ENCODE results near the gene UBAC2. TPM values are rescaled to one million over a fixed set of nuclear protein-coding genes. Genes with fewer than 3 reads are reported as not detected.

The UBAC2 gene
- total RNA-seq, 1 experiment from 2014 or later: 41.0 TPM

DNA sequence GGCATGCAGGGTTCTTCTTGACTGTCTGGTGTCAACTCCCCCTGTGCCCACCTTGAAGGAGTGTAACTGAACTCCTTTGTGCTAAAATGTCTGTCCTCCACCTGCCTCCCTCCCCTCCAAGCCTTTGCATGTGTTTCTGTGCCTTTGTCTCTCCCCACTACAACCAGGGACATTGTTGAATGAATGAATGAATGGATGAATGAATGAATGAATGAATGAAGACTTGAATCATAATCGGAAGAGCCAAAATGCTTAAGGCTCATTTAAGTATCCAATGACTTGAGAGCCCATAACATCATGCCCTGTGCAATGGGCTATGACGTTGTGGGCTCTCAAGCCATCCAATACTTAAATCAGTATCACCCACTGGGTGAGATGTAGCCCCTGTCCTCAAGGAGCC is 115.6 kb downstream of the UBAC2 start:
- CTCF ChIA-PET: no interaction called here
- H3K27ac Mint-ChIP-seq (ENCODE audit: unreplicated experiment): no peak overlapping the region
- no peak for DNase-seq
- TF ChIP-seq, protein P1, sequence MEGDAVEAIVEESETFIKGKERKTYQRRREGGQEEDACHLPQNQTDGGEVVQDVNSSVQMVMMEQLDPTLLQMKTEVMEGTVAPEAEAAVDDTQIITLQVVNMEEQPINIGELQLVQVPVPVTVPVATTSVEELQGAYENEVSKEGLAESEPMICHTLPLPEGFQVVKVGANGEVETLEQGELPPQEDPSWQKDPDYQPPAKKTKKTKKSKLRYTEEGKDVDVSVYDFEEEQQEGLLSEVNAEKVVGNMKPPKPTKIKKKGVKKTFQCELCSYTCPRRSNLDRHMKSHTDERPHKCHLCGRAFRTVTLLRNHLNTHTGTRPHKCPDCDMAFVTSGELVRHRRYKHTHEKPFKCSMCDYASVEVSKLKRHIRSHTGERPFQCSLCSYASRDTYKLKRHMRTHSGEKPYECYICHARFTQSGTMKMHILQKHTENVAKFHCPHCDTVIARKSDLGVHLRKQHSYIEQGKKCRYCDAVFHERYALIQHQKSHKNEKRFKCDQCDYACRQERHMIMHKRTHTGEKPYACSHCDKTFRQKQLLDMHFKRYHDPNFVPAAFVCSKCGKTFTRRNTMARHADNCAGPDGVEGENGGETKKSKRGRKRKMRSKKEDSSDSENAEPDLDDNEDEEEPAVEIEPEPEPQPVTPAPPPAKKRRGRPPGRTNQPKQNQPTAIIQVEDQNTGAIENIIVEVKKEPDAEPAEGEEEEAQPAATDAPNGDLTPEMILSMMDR (IDR thresholded peaks at IDR 0.05; ENCODE audit: unreplicated experiment): no peak
- no peaks in the 10 kb centered on the region for H3K27me3 Mint-ChIP-seq (ENCODE audit: unreplicated experiment)
- no peaks in the 10 kb centered on the region for H3K9me3 Mint-ChIP-seq (ENCODE audit: low read depth, unreplicated experiment)
- BruUV-seq (replicated peaks): no TSS peak
- no peaks in the 10 kb centered on the region for H3K4me1 Mint-ChIP-seq (ENCODE audit: low read depth, unreplicated experiment)
- no peak overlapping the region for H3K4me3 Mint-ChIP-seq (ENCODE audit: low read depth, unreplicated experiment)
- peaks cover 6% of the 10 kb centered on the region for H3K36me3 Mint-ChIP-seq (ENCODE audit: insufficient read depth, unreplicated experiment)
- intact Hi-C loops (cut with micrococcal nuclease; ENCODE audit: unreplicated experiment): no loop called here

DNA sequence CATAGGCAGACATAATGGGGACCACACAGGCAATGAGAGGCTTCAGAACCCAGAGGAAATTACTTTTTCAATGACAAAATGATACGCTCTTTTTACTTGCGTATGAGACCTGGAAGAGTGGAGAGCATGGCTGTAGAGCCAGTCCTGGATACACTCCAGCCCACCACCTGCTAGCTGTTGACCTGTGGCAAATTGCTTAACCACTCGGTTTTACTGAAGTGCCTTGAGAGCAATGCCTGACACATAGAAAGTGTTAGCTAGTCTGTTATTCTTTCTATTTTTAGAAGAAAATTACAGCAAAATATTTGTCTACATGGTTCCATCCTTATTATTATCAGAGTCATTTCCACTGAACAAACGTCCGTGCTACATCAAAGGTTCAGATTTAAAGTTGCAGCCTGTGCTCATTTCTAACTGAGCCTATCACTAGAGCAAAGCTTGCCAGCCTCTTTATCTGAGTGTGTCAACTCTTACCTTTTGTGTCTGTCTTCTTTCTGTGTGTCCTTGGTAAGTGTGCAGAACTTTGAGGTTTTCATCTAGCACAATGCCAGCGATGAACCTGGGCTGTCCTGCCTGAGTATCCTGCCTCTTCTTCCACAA is 116.1 kb downstream of the UBAC2 start:
- CTCF ChIA-PET: no interaction called here
- H3K27ac Mint-ChIP-seq (ENCODE audit: unreplicated experiment): no peak overlapping the region

DNA sequence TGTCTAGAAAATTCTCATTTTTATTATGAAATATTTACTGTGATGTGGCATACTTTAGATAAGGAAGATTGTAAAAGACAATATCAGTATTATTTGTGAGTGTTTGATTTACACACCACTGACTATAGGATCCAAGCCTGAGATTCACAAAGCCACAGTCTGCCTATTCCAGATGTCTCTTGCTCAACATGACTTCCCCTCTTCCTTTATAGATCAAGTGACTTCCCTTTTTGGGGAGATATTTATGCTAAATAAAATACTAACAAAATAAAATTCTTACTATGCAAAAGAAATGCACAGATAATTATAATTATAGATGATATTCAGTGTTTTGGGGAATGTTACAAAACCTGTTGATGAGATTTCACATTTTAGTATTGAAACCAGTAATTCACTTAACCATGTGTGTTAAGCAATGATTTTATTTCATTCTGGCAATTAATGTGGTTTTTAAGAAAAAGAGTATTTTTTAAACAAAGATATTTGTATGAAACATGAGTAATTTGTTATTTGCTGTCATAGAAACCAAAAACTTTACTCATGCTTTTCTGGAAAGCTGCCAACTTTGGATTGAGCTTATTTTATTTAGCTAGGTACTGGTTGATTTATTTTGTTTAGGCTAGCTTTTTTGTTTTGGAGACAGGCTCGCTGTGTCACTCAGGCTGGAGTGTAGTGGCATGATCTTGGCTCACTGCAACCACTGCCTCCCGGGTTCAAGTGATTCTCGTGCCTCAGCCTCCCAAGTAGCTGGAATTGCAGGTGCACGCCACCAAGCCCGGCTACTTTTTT is 120.2 kb downstream of the UBAC2 start:
- H3K27me3 Mint-ChIP-seq (ENCODE audit: unreplicated experiment): no peaks in the 10 kb centered on the region
- H3K27ac Mint-ChIP-seq (ENCODE audit: unreplicated experiment): no peak overlapping the region
- intact Hi-C loops (cut with micrococcal nuclease; ENCODE audit: unreplicated experiment): no loop called here
- CTCF ChIA-PET: no interaction called here
- H3K4me3 Mint-ChIP-seq (ENCODE audit: low read depth, unreplicated experiment): no peak overlapping the region
- no peak for DNase-seq
- no peaks in the 10 kb centered on the region for H3K9me3 Mint-ChIP-seq (ENCODE audit: low read depth, unreplicated experiment)
- no peaks in the 10 kb centered on the region for H3K36me3 Mint-ChIP-seq (ENCODE audit: insufficient read depth, unreplicated experiment)
- BruUV-seq (replicated peaks): no TSS peak
- no peaks in the 10 kb centered on the region for H3K4me1 Mint-ChIP-seq (ENCODE audit: low read depth, unreplicated experiment)
- TF ChIP-seq, protein P1 (IDR thresholded peaks at IDR 0.05; ENCODE audit: unreplicated experiment): no peak

More for the DNA sequence above, 116.1 kb downstream of the UBAC2 start:
- no peak overlapping the region for H3K4me3 Mint-ChIP-seq (ENCODE audit: low read depth, unreplicated experiment)
- H3K36me3 Mint-ChIP-seq (ENCODE audit: insufficient read depth, unreplicated experiment): peaks cover 6% of the 10 kb centered on the region
- TF ChIP-seq, protein P1 (IDR thresholded peaks at IDR 0.05; ENCODE audit: unreplicated experiment): no peak
- no TSS peak for BruUV-seq (replicated peaks)
- H3K9me3 Mint-ChIP-seq (ENCODE audit: low read depth, unreplicated experiment): no peaks in the 10 kb centered on the region
- H3K27me3 Mint-ChIP-seq (ENCODE audit: unreplicated experiment): no peaks in the 10 kb centered on the region
- no peak for DNase-seq
- intact Hi-C loops (cut with micrococcal nuclease; ENCODE audit: unreplicated experiment): no loop called here
- H3K4me1 Mint-ChIP-seq (ENCODE audit: low read depth, unreplicated experiment): no peaks in the 10 kb centered on the region

DNA sequence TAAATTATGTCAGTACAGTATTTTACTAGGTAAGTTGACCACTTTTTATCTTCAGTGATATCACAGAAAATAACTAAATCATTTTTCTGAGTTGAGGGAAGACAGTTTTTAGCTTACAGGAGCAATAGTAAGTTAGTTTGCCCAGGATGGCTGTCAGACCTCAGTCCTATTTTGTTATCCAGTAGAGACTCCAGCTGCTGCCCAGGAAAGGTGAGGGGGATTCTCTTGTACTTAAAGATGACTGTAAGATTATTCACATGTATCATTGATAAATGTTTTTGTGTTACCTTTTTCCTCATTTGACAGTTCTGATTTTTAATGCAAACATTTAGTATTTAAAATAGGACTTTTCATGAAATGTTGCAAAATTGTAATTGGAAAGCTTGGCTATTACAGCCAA is 121.1 kb downstream of the UBAC2 start:
- Mint-ChIP-seq H3K27me3 (ENCODE audit: unreplicated experiment) (no peaks in the 10 kb centered on the region), H3K36me3 (ENCODE audit: insufficient read depth, unreplicated experiment) (no peaks in the 10 kb centered on the region), H3K9me3 (ENCODE audit: low read depth, unreplicated experiment) (no peaks in the 10 kb centered on the region), H3K4me1 (ENCODE audit: low read depth, unreplicated experiment) (no peaks in the 10 kb centered on the region), H3K27ac (ENCODE audit: unreplicated experiment) (no peak overlapping the region), H3K4me3 (ENCODE audit: low read depth, unreplicated experiment) (no peak overlapping the region)
- no TSS peak for BruUV-seq (replicated peaks)
- intact Hi-C loops (cut with micrococcal nuclease; ENCODE audit: unreplicated experiment): no loop called here
- DNase-seq: no peak
- TF ChIP-seq, protein P1 (IDR thresholded peaks at IDR 0.05; ENCODE audit: unreplicated experiment): no peak
- CTCF ChIA-PET: no interaction called here
